ENCODE results near the gene ATRIP.
A peak's percentile ranks its signal among the peaks of the same experiment; 100 is the strongest.

ATRIP gene

DNA sequence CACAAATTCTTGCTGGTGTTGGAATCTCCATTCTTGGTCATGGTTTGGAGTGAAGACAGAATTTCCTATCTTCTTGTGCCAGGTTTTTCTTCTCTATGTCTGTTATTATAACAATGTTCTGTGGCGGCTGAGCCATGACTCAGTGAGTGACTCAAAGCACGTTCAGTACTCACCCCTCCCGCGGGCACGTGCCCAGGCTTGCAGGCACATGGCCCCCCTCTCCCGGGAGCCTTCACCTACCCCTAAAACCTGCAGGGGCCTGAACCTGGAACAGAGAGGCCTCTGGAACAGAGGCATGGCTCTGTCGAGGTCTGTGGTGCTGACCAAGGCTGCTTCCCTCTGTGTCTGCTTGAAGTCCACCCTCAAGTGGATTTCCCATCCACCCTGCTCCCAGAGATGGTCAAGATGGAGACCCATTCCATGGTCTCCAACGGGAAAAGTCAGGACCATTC is 44.2 kb upstream of the ATRIP start:
- TF ChIP-seq CTCF (IDR thresholded peaks at IDR 0.05; ENCODE audit: extremely low read depth, missing control alignments), result no peak
- peak; percentile 2 for DNase-seq (ENCODE audit: low spot score)

DNA sequence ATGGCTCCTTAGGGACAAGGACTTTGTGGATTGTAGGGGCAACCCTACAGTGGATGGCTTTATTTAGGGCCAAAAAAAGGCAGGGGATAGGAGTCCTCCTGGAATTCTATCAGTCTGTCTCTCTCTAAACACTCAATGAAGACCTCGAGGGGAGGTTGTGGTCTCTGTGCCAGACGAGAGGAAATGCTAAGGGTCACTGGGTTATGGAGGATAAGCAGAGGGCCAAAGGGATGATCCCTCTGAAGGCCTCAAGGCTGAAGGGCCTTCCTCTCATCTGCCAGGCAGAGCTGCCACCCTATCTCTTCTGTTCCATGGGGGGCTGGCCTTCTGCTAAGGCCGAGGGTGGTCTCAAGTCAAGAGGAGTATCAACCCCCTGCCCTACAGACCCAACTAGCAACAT is 43.6 kb upstream of the ATRIP start:
- TF ChIP-seq CTCF (IDR thresholded peaks at IDR 0.05; ENCODE audit: extremely low read depth, missing control alignments), result no peak

DNA sequence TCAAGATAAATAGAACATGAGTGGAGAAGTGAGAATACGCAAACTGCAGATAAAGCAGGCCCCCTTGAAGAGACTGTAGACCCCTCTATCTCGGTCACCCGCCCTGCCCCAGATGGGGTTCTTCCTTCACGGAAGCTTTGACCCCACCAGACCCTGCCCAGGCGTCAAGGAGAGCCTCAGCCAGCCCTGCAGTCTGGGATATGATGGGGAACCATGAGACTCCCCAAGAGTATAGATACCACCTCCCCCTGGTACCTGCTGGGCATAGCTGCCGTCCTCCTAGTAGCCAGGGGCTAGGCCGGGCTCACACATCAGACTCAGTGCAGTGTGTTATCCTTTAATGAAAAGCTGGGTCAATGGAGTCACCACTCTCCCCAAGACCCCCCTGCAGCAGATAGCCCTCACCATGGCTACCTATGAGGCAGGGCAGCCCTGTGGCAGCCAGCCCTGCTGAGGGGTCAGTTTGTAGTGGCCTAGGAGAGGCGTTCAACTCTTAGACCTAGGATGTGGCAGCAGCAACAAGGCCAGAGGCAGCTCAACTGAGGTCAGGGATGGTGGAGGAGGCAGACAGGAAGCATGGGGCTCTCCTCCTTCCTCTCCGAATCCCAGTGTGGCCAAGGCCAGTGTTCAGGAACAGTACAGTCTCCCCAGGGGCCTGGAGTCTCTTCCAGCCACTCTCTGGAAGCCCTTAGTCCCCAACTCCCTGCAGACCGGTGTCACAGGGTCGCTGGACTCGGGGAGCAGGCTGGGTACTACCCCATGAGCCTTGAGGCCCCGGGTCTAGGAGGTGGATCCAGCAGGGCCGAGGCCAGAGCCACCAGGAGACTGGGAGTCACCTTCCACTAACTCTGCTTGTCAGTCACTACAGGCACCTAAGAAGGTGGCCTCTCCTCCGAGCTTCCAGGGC is 42.8 kb upstream of the ATRIP start:
- TF ChIP-seq CTCF (IDR thresholded peaks at IDR 0.05; ENCODE audit: extremely low read depth, missing control alignments), result no peak
- peak; percentile 3 for DNase-seq (ENCODE audit: low spot score)

More for the DNA sequence above, 43.6 kb upstream of the ATRIP start:
- DNase-seq (ENCODE audit: low spot score), result peak; percentile 4

- TF ChIP-seq CTCF (IDR thresholded peaks at IDR 0.05; ENCODE audit: extremely low read depth, missing control alignments), result no peak
- peak; percentile 1 for DNase-seq (ENCODE audit: low spot score)
These were observed 41.8 kb upstream of the ATRIP start for GRCh38 chr3:48404440-48405342.

GRCh38 chr3:48405343-48405881 is 41.1 kb upstream of the ATRIP start:
- DNase-seq (ENCODE audit: low spot score), result peak; percentile 2
- TF ChIP-seq CTCF (IDR thresholded peaks at IDR 0.05; ENCODE audit: extremely low read depth, missing control alignments), result no peak

GRCh38 chr3:48405971-48406370 is 40.6 kb upstream of the ATRIP start:
- DNase-seq (ENCODE audit: low spot score), result peak; percentile 8
- TF ChIP-seq CTCF (IDR thresholded peaks at IDR 0.05; ENCODE audit: extremely low read depth, missing control alignments), result no peak
